CD4-positive, CD25-positive, alpha-beta regulatory T cell (primary cell): ENCODE results near the gene C15orf39. TPM values are rescaled to one million over a fixed set of nuclear protein-coding genes. Genes with fewer than 3 reads are reported as not detected.

Source experiments
- ATAC-seq, 2 donors: fragments of 150-1000 bp; cut with Tn5 transposase; one replicate each; pipeline ENCODE4 v1.10.0; 2021; ENCODE audit warnings: low read depth in 2 of 2, moderate number of reproducible peaks in 2 of 2, moderate library complexity in 1 of 2
- DNase-seq, 3 donors: peaks; one replicate each; pipeline versions ENCODE4 v3.0.0 to v3.0.0-alpha.2; 2012 to 2022; ENCODE audit warnings: mixed read lengths in 1 of 3
- H3K27ac ChIP-seq: one replicate; pipeline ENCODE4 v1.7.0; 2013; ENCODE audit warnings: mild to moderate bottlenecking, low read length; ENCODE audit not compliant: insufficient read depth, poor library complexity, severe bottlenecking
- H3K27me3 ChIP-seq: one replicate; pipeline ENCODE4 v1.7.0; 2013; ENCODE audit warnings: low read length; ENCODE audit not compliant: control insufficient read depth, insufficient read depth
- H3K36me3 ChIP-seq: one replicate; pipeline ENCODE4 v1.7.0; 2013; ENCODE audit warnings: mild to moderate bottlenecking, low read length, moderate library complexity; ENCODE audit not compliant: control insufficient read depth, insufficient read depth
- H3K4me1 ChIP-seq: 2 replicates; pipeline ENCODE4 v1.7.0; 2013; ENCODE audit warnings: mild to moderate bottlenecking, low read length; ENCODE audit not compliant: insufficient read depth, control insufficient read depth, poor library complexity, severe bottlenecking
- H3K4me3 ChIP-seq: one replicate; pipeline ENCODE4 v1.7.0; 2013; ENCODE audit warnings: low read depth, mild to moderate bottlenecking, low read length, moderate library complexity
- H3K9me3 ChIP-seq, 2 experiments: 1 replicate in 1 of 2; 2 replicates in 1 of 2; pipeline ENCODE4 v1.7.0; 2013; ENCODE audit warnings: low read length in 2 of 2, mild to moderate bottlenecking in 1 of 2, moderate library complexity in 1 of 2; ENCODE audit not compliant: control insufficient read depth in 2 of 2
- H3K27ac Mint-ChIP-seq, 3 donors: one replicate each; pipeline ENCODE4 v1.8.0; 2020 to 2022; ENCODE audit warnings: mild to moderate bottlenecking in 3 of 3, mixed read lengths in 3 of 3, moderate library complexity in 2 of 3
- H3K27me3 Mint-ChIP-seq: one replicate; pipeline ENCODE4 v1.8.0; 2022; ENCODE audit warnings: mild to moderate bottlenecking, mixed read lengths
- H3K36me3 Mint-ChIP-seq: one replicate; pipeline ENCODE4 v1.8.0; 2020; ENCODE audit warnings: mixed read lengths
- H3K4me1 Mint-ChIP-seq, 4 donors: one replicate each; pipeline ENCODE4 v1.8.0; 2020 to 2022; ENCODE audit warnings: mixed read lengths in 4 of 4, mild to moderate bottlenecking in 1 of 4
- H3K4me3 Mint-ChIP-seq, 4 donors: one replicate each; pipeline ENCODE4 v1.8.0; 2020 to 2022; ENCODE audit warnings: mild to moderate bottlenecking in 4 of 4, mixed read lengths in 4 of 4, moderate library complexity in 3 of 4
- H3K9me3 Mint-ChIP-seq, 7 donors: one replicate each; pipeline ENCODE4 v1.8.0; 2020 to 2022; ENCODE audit warnings: mixed read lengths in 7 of 7, mild to moderate bottlenecking in 3 of 7, moderate library complexity in 2 of 7
- polyA plus RNA-seq, 4 donors: library from polyadenylated mRNA; unstranded; fragments of 300-500 nt; fragmentation: Illumina TruSeq; gene quantifications; one replicate each; pipeline ENCODE4 v1.2.3, GENCODE V29; 2021
- total RNA-seq: library from RNA; stranded (reverse); gene quantifications from one replicate; pipeline ENCODE4 v1.2.3, GENCODE V29; 2022

C15orf39 gene
- total and polyA plus RNA-seq, 5 donors from 2014 or later = 1.2 to 19.5 (median 2.1) TPM

DNA sequence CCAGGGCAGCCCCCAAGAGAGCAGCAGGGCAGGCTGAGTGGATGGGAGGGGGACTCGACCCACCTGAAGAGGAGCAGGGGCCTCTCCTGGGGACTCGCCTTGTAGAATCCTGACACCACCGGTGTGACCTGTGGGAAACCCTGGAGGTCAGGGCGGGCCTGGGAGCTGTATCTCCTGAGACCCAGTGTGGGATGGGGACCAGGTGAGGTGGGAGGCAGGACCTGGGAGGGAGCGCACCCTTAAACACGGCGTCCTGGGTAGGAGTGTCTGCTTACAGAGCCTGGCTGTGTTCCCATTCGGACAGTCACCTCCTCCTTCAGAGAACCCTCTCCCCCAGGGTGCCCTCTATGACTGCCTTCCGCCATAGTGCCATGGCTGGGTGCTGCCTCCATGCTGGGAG lies 27.1 kb downstream of the C15orf39 start:
- H3K27me3 Mint-ChIP-seq = peaks cover 11% of the 10 kb centered on the region
- no peaks in the 10 kb centered on the region for H3K9me3 Mint-ChIP-seq
- DNase-seq (no peak), ATAC-seq (no peak)
- Histone ChIP-seq H3K27ac (no peak overlapping the region), H3K27me3 (no peaks in the 10 kb centered on the region), H3K36me3 (no peaks in the 10 kb centered on the region), H3K4me3 (no peak overlapping the region), H3K4me1 (no peaks in the 10 kb centered on the region), H3K9me3 (no peaks in the 10 kb centered on the region)
- H3K4me3 Mint-ChIP-seq = no peak overlapping the region
- H3K36me3 Mint-ChIP-seq = no peaks in the 10 kb centered on the region
- no peaks in the 10 kb centered on the region for H3K4me1 Mint-ChIP-seq
- no peak overlapping the region for H3K27ac Mint-ChIP-seq

GRCh38 chr15:75229191-75230015 lies 27.7 kb downstream of the C15orf39 start:
- H3K9me3 Mint-ChIP-seq = no peaks in the 10 kb centered on the region
- DNase-seq = no peak
- H3K27ac Mint-ChIP-seq = no peak overlapping the region

GRCh38 chr15:75230016-75230343 lies 28.3 kb downstream of the C15orf39 start:
- no peak for DNase-seq

More at GRCh38 chr15:75229191-75230015, 27.7 kb downstream of the C15orf39 start:
- H3K27ac ChIP-seq = no peak overlapping the region
- H3K36me3 ChIP-seq = no peaks in the 10 kb centered on the region
- Mint-ChIP-seq H3K36me3 (no peaks in the 10 kb centered on the region), H3K27me3 (peaks cover 11% of the 10 kb centered on the region), H3K4me1 (no peaks in the 10 kb centered on the region), H3K4me3 (peak overlapping the region in 1 of 4 donors; percentile 4)
- H3K4me3 ChIP-seq = no peak overlapping the region
- H3K9me3 ChIP-seq = no peaks in the 10 kb centered on the region
- no peaks in the 10 kb centered on the region for H3K27me3 ChIP-seq
- no peaks in the 10 kb centered on the region for H3K4me1 ChIP-seq
- no peak for ATAC-seq

DNA sequence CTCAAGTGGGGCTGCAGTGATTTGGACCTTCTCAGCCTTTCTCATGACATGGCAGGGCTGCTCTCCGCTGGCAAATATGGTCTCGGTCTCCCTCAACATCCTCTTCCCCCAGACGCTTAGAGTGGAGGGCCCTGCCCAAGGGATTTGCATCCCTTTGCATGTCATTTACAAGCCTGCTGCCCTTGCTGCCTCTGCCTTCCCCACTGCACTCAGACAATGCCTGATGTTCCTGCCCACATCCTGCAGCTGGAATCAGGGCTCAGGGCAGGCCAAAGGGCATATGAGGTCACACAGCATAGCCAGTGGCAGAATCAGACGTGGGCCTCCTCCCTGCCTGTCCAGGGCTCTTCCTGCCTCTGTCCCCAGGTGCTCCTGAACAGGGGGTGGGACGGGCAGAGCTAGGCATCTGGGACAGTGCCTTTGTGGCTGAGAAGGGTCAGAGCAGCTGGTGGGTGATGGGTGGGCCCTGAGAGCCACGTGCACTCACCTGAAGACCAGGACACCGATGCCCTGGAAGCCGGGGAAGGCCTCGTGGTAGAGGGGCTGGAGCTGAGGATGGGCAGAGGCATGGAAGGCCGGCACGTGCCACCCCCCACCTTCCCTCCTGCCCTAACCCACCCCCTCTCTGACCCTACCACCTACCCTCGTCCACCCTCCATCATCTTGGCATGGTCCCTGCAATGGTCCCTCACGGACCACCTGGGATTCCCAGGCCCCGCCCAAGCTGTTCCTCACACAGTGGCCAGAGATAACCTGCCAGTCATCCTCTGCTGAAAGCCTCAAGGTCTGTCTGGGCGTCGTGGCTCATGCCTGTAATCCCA lies 29.1 kb downstream of the C15orf39 start:
- DNase-seq (no peak), ATAC-seq (no peak)
- peaks cover 11% of the 10 kb centered on the region for H3K27me3 Mint-ChIP-seq
- Histone ChIP-seq H3K4me3 (no peak overlapping the region), H3K27ac (no peak overlapping the region), H3K36me3 (no peaks in the 10 kb centered on the region), H3K27me3 (no peaks in the 10 kb centered on the region), H3K9me3 (no peaks in the 10 kb centered on the region), H3K4me1 (no peaks in the 10 kb centered on the region)
- no peaks in the 10 kb centered on the region for H3K36me3 Mint-ChIP-seq
- H3K4me1 Mint-ChIP-seq = no peaks in the 10 kb centered on the region
- H3K9me3 Mint-ChIP-seq = no peaks in the 10 kb centered on the region
- H3K27ac Mint-ChIP-seq = no peak overlapping the region
- H3K4me3 Mint-ChIP-seq = no peak overlapping the region

More at GRCh38 chr15:75230016-75230343, 28.3 kb downstream of the C15orf39 start:
- Mint-ChIP-seq H3K4me1 (no peaks in the 10 kb centered on the region), H3K9me3 (no peaks in the 10 kb centered on the region), H3K36me3 (no peaks in the 10 kb centered on the region), H3K4me3 (no peak overlapping the region), H3K27ac (no peak overlapping the region), H3K27me3 (peaks cover 11% of the 10 kb centered on the region)
- Histone ChIP-seq H3K4me3 (no peak overlapping the region), H3K4me1 (no peaks in the 10 kb centered on the region), H3K9me3 (no peaks in the 10 kb centered on the region), H3K27ac (no peak overlapping the region), H3K36me3 (no peaks in the 10 kb centered on the region), H3K27me3 (no peaks in the 10 kb centered on the region)
- ATAC-seq = no peak

- Mint-ChIP-seq H3K4me3 (no peak overlapping the region), H3K27me3 (peaks cover 11% of the 10 kb centered on the region), H3K9me3 (no peaks in the 10 kb centered on the region), H3K27ac (no peak overlapping the region), H3K36me3 (no peaks in the 10 kb centered on the region), H3K4me1 (no peaks in the 10 kb centered on the region)
- Histone ChIP-seq H3K27ac (no peak overlapping the region), H3K36me3 (no peaks in the 10 kb centered on the region), H3K9me3 (no peaks in the 10 kb centered on the region), H3K4me1 (no peaks in the 10 kb centered on the region), H3K27me3 (no peaks in the 10 kb centered on the region), H3K4me3 (no peak overlapping the region)
- ATAC-seq (no peak), DNase-seq (no peak)
These were observed 30.2 kb downstream of the C15orf39 start for GRCh38 chr15:75231836-75232235.

- no peak for ATAC-seq
- no peaks in the 10 kb centered on the region for H3K9me3 Mint-ChIP-seq
- H3K27me3 ChIP-seq = no peaks in the 10 kb centered on the region
- H3K27me3 Mint-ChIP-seq = peaks cover 11% of the 10 kb centered on the region
- no peak overlapping the region for H3K4me3 ChIP-seq
- no peaks in the 10 kb centered on the region for H3K36me3 Mint-ChIP-seq
- no peaks in the 10 kb centered on the region for H3K9me3 ChIP-seq
- H3K27ac Mint-ChIP-seq = no peak overlapping the region
- H3K27ac ChIP-seq = no peak overlapping the region
- no peaks in the 10 kb centered on the region for H3K36me3 ChIP-seq
- no peaks in the 10 kb centered on the region for H3K4me1 ChIP-seq
- H3K4me3 Mint-ChIP-seq = no peak overlapping the region
- H3K4me1 Mint-ChIP-seq = no peaks in the 10 kb centered on the region
- no peak for DNase-seq
These were observed 30.7 kb downstream of the C15orf39 start for GRCh38 chr15:75232252-75232813.

DNA sequence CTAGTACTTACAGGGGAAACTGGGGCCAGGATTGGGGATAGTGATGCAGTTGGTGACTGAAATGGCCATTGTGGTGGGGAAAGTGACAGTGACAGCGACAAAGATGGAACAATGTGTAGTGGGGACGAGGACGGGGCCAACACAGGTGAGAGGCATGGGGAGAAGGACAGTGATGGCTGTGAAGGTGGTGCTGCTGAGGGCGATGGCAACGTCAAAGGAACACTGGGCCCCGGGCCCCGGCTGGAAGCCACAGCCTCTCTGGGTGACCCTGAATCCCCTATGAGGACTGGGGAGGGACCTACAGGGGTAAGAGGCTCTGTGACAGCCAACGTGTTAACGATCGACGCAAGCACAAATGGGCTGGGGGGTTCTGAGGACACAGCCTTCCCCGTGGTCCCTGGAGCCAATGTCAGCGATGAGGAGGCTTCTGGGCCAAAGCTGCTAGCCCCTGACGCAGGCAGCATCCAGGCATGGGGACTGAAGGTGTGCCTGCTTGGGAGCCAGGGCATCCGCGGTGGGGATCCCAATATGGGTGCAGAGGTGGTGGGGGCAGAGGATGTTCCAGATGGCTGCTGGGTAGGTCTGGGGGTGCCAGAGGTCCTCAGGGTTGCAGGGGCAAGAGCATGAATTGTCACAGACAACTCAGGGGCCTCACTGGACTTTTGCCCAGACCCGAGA lies 31.3 kb downstream of the C15orf39 start:
- Histone ChIP-seq H3K27me3 (no peaks in the 10 kb centered on the region), H3K4me3 (no peak overlapping the region), H3K9me3 (no peaks in the 10 kb centered on the region), H3K36me3 (no peaks in the 10 kb centered on the region), H3K4me1 (no peaks in the 10 kb centered on the region), H3K27ac (no peak overlapping the region)
- Mint-ChIP-seq H3K27ac (no peak overlapping the region), H3K4me1 (no peaks in the 10 kb centered on the region), H3K9me3 (no peaks in the 10 kb centered on the region), H3K27me3 (peaks cover 11% of the 10 kb centered on the region), H3K36me3 (no peaks in the 10 kb centered on the region), H3K4me3 (no peak overlapping the region)
- ATAC-seq (no peak), DNase-seq (no peak)
